Sciatic nerve (tissue), 1 donor: Measurements from ENCODE around the gene ZBTB26. TPM values are rescaled to one million over a fixed set of nuclear protein-coding genes. Genes with fewer than 3 reads are reported as not detected.

Experiments
- total RNA-seq: library from RNA; stranded (reverse); fragmentation: NEBNext Ultra II Directional; extraction: Animal tissue kit (Norgen Biotek cat#: 25700); gene quantifications from one replicate; pipeline ENCODE4 v1.2.1, GENCODE V29; 2021
- donor health status: DM: no; HTN: no; CAD: no.

ZBTB26 gene
- total RNA-seq, 1 donor from 2014 or later = 10.0 TPM

Other genes with a start within 250 kb of the ZBTB26 start
- gene OR1L4, start 207.5 kb downstream of the ZBTB26 start, total RNA-seq = not detected
- not detected for gene OR1L6, start 189.2 kb downstream of the ZBTB26 start, total RNA-seq
- not detected for gene OR5C1, start 142.6 kb downstream of the ZBTB26 start, total RNA-seq
- gene OR1K1, start 131.4 kb downstream of the ZBTB26 start, total RNA-seq = not detected
- gene PDCL, start 102.9 kb downstream of the ZBTB26 start, total RNA-seq = 21.9 TPM
- gene RC3H2, start 26.2 kb downstream of the ZBTB26 start, total RNA-seq = 62.7 TPM
- 9.5 TPM for gene ZBTB6, start 18.2 kb downstream of the ZBTB26 start, total RNA-seq
- 96.0 TPM for gene RABGAP1, start 9.5 kb upstream of the ZBTB26 start, total RNA-seq
- 3.3 TPM for gene GPR21, start 102.2 kb upstream of the ZBTB26 start, total RNA-seq